ENCODE data around the gene TLX3. TPM values are rescaled to one million over a fixed set of nuclear protein-coding genes. Genes with fewer than 3 reads are reported as not detected.

TLX3 gene
- total and polyA plus RNA-seq, 12 donors: 0.17 TPM; not detected in 11

DNA sequence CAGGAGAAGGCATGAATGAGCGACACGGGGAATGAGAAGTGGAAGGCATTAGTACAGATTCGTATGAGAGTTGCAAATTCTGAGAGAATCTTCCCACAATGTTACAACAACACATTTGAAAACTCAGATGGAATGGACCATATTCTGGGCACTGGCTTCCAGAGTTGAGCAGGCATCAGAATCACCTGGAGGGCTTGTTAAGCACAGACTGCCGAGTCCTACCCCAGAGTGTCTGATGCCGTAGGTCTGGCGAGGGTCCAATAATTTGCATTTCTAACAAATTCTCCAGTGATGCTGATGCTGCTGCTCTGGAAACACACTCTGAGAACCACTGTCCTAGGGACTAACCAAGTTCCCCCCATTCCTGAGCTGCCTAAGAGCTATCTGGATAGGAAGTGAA is 2.9 kb upstream of the TLX3 start:
- DNase-seq: no peak
- H3K27ac ChIP-seq: no peak overlapping the region
- no peaks in the 10 kb centered on the region for H3K9me3 ChIP-seq (replicated peaks in 1 of 3)
- WGBS, 4 donors: 38 to 61% (median 39%) methylated on average over 6 of the region's 6 CpGs
- intact Hi-C loops (cut with DNase I): no loop called here
- peaks cover 1 to 10% of the 10 kb centered on the region in 2 donors for H3K4me1 ChIP-seq (replicated peaks in 1 of 2)
- H3K36me3 ChIP-seq (replicated peaks in 1 of 2): no peaks in the 10 kb centered on the region
- TF ChIP-seq, protein P1, sequence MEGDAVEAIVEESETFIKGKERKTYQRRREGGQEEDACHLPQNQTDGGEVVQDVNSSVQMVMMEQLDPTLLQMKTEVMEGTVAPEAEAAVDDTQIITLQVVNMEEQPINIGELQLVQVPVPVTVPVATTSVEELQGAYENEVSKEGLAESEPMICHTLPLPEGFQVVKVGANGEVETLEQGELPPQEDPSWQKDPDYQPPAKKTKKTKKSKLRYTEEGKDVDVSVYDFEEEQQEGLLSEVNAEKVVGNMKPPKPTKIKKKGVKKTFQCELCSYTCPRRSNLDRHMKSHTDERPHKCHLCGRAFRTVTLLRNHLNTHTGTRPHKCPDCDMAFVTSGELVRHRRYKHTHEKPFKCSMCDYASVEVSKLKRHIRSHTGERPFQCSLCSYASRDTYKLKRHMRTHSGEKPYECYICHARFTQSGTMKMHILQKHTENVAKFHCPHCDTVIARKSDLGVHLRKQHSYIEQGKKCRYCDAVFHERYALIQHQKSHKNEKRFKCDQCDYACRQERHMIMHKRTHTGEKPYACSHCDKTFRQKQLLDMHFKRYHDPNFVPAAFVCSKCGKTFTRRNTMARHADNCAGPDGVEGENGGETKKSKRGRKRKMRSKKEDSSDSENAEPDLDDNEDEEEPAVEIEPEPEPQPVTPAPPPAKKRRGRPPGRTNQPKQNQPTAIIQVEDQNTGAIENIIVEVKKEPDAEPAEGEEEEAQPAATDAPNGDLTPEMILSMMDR (IDR thresholded peaks at IDR 0.05): no peak
- TF ChIP-seq POLR2A (IDR thresholded peaks at IDR 0.05): no peak
- H3K4me3 ChIP-seq: no peak overlapping the region
- H3K27me3 ChIP-seq: peaks cover 45% of the 10 kb centered on the region

DNA sequence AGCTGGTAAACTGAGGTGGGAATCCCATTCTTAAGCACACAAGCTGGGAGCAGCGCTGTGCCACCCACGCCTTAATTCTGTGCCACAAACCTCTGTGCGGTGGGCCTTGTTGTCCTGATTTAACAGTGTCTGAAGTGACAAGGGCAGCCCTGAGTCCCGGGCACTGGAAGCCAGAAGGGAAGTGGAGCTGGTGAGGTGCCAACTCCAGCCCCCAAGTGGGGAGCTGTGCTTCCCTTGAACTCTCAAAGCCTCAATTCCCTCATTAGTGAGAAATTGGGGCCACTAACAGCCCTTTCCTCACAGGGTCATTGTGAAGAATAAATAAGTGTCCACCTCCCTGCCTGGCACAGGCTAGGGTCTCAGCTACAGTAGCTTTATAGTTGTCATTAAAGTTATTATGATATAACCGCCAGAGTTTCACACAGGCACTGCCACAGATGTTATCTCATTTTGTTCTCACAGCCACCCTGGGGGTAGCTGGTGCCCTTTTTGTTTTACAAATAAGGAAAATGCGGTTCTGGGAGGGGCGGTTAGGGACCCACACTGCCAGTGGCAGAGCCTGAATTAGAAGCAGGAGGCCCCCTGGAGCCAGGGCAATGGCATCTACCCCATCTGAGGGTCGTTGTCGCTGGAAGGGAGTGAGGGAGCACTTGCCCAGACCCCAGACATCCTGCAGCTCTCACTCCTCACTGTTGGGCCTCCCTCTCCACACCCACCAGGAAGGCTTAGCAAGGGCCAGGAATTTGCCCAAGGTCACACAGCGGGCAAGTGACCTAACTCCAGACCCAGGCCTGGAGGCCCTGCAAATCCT is 2.1 kb upstream of the TLX3 start:
- Histone ChIP-seq H3K4me1 (replicated peaks in 1 of 2) (peaks cover 8 to 19% of the 10 kb centered on the region in 2 donors), H3K9me3 (replicated peaks in 1 of 3) (no peaks in the 10 kb centered on the region), H3K27ac (no peak overlapping the region), H3K4me3 (no peak overlapping the region), H3K36me3 (replicated peaks in 1 of 2) (no peaks in the 10 kb centered on the region), H3K27me3 (peaks cover 53% of the 10 kb centered on the region)
- WGBS, 4 donors: 32 to 38% (median 35%) methylated on average over 8 to 10 of the region's 10 CpGs
- intact Hi-C loops (cut with DNase I): no loop called here
- TF ChIP-seq, protein P1 (IDR thresholded peaks at IDR 0.05): no peak
- no peak for TF ChIP-seq POLR2A (IDR thresholded peaks at IDR 0.05)
- no peak for DNase-seq

DNA sequence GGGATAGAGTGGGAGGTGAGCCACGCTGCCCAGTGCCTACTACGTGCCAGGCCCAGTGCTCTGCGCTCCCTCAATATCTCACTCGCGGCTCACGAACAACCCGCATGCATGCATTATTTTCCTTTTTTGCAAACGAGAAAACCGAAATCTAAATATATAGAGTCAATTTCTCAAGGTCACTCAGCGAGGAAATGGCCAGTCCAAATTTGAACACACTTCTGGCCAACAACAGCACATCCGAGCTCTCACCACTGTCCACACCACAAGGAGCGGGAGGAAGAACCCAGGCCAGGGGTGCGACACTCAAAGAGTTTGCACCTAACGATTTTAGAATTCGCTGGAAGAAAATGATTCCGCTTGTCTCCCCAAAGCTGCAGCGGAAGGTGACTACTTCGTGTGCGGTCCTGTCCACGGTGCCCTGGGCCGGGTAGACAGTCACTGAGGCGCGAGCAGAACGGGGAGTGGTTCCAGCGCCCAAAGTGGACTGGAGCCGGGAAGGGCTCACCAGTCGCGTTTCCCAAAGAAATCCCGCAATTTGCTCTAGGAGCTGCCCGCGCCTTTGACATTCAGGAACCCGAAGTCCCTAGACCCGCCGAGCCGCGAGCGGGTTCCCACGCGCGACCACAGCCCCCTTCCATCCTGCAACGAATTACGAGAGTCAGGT is 1.1 kb upstream of the TLX3 start:
- H3K4me1 ChIP-seq (replicated peaks in 1 of 2): peaks cover 11 to 27% of the 10 kb centered on the region in 2 donors
- peaks cover 63% of the 10 kb centered on the region for H3K27me3 ChIP-seq
- no peak overlapping the region for H3K27ac ChIP-seq
- H3K36me3 ChIP-seq (replicated peaks in 1 of 2): no peaks in the 10 kb centered on the region
- WGBS, 4 donors: 20 to 37% (median 24%) methylated on average over 25 to 42 of the region's 42 CpGs
- no peak for DNase-seq
- H3K4me3 ChIP-seq: no peak overlapping the region
- no peaks in the 10 kb centered on the region for H3K9me3 ChIP-seq (replicated peaks in 1 of 3)
- intact Hi-C loops (cut with DNase I): no loop called here
- TF ChIP-seq, protein P1 (IDR thresholded peaks at IDR 0.05): no peak
- no peak for TF ChIP-seq POLR2A (IDR thresholded peaks at IDR 0.05)

DNA sequence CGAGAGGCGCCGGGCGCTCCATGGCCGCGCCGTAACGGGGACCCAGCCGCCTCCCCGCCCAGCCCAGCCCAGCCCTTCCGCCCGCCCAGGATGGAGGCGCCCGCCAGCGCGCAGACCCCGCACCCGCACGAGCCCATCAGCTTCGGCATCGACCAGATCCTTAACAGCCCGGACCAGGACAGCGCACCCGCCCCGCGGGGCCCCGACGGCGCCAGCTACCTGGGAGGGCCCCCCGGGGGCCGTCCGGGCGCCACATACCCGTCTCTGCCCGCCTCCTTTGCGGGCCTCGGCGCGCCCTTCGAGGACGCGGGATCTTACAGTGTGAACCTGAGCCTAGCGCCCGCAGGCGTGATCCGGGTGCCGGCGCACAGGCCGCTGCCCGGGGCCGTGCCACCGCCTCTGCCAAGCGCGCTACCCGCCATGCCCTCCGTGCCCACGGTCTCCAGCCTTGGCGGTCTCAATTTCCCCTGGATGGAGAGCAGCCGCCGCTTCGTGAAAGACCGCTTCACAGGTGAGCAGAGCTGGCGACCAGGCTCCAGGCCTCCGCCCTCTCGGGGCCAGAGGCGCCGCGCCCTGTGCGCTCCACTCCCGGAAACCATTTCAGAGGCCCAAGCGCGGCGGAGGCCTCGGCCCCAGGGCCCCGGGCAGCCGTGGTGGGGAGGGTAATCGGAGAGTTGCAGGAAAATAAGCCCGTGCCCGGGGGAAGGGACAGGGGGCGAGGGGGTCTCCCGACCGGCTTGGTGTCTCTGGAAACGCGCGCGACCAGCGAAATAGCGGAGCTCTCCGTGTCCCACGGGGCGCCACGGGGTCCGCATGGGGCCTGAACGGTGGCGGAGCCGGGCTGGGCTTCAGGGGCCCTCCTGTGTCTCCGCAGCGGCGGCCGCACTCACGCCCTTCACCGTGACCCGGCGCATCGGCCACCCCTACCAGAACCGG is 496 bp downstream of the TLX3 start:
- Histone ChIP-seq H3K9me3 (replicated peaks in 1 of 3) (no peaks in the 10 kb centered on the region), H3K4me1 (replicated peaks in 1 of 2) (peaks cover 11 to 27% of the 10 kb centered on the region in 2 donors), H3K36me3 (replicated peaks in 1 of 2) (no peaks in the 10 kb centered on the region), H3K27me3 (peaks cover 77% of the 10 kb centered on the region), H3K4me3 (no peak overlapping the region), H3K27ac (no peak overlapping the region)
- no peak for TF ChIP-seq POLR2A (IDR thresholded peaks at IDR 0.05)
- TF ChIP-seq, protein P1 (IDR thresholded peaks at IDR 0.05): no peak
- 0 to 5% (median 4%) methylated on average over 8 to 106 of the region's 106 CpGs for WGBS, 4 donors
- no peak for DNase-seq
- intact Hi-C loops (cut with DNase I): no loop called here

Data from adrenal gland (tissue), 12 donors.